ENCODE data around the gene PKNOX2. TPM values are rescaled to one million over a fixed set of nuclear protein-coding genes. Genes with fewer than 3 reads are reported as not detected.
A peak's percentile ranks its signal among the peaks of the same experiment; 100 is the strongest.

PKNOX2 gene
- total and polyA plus RNA-seq, 7 donors = 0.23 to 4.7 (median 1.4) TPM

GRCh38 chr11:125223901-125224361 lies 59.4 kb downstream of the PKNOX2 start:
- Histone ChIP-seq H3K4me1 (peaks cover 0 to 11% (median 2%) of the 10 kb centered on the region in 4 donors), H3K9me3 (no peaks in the 10 kb centered on the region), H3K27me3 (no peaks in the 10 kb centered on the region), H3K36me3 (no peaks in the 10 kb centered on the region), H3K4me3 (no peak overlapping the region), H3K27ac (peak overlapping the region; percentile 11 to 52 (median 40))
- TF ChIP-seq EP300 (IDR thresholded peaks at IDR 0.05) (no peak), POLR2AphosphoS5 (IDR thresholded peaks at IDR 0.05) (no peak), POLR2A (IDR thresholded peaks at IDR 0.05) (no peak)
- TF ChIP-seq, protein P1, sequence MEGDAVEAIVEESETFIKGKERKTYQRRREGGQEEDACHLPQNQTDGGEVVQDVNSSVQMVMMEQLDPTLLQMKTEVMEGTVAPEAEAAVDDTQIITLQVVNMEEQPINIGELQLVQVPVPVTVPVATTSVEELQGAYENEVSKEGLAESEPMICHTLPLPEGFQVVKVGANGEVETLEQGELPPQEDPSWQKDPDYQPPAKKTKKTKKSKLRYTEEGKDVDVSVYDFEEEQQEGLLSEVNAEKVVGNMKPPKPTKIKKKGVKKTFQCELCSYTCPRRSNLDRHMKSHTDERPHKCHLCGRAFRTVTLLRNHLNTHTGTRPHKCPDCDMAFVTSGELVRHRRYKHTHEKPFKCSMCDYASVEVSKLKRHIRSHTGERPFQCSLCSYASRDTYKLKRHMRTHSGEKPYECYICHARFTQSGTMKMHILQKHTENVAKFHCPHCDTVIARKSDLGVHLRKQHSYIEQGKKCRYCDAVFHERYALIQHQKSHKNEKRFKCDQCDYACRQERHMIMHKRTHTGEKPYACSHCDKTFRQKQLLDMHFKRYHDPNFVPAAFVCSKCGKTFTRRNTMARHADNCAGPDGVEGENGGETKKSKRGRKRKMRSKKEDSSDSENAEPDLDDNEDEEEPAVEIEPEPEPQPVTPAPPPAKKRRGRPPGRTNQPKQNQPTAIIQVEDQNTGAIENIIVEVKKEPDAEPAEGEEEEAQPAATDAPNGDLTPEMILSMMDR (IDR thresholded peaks at IDR 0.05) = no peak
- WGBS, 2 donors = 83 to 84% methylated on average over 11 of the region's 11 CpGs
- intact Hi-C loops (cut with DNase I) = loop anchor here (5.0 kb wide), 1 partner anchor 57 kb away; no protein-coding TSS in a partner anchor
- no peak for DNase-seq

DNA sequence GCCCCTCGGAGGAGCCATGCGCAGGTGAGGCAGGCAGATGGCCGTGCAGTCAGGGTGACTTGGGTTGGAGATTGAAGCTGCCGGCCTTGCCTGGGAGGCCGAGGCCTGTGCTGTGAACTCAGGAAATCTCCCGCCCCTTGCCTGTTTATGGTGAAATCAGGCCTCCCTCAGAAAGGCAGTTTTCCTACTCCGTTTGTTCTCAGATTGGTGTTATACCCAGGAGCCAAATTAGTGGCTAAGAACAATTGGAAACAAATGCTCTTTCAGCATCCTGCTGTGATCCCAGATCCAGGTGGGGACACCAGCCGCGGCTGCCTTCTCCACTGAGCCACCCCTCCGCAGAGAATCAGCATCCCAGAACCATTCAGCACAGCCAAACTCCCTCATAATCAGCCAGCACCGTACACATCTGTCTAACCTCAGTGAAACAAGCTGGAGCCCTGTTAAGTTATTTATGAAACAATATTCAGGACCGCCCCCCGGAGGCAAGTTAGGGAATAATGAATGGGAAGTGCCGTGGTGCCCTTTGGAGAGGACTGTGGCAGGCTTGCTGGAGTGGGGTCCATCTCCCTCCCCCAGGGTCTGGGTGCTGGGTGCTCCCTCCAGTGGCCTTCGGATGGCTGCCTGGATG lies 60.0 kb downstream of the PKNOX2 start:
- no peak for TF ChIP-seq POLR2AphosphoS5 (IDR thresholded peaks at IDR 0.05)
- TF ChIP-seq, protein P1 (IDR thresholded peaks at IDR 0.05) = peak in 1 of 4 experiments; percentile 12
- Histone ChIP-seq H3K4me3 (no peak overlapping the region), H3K36me3 (no peaks in the 10 kb centered on the region), H3K4me1 (peaks cover 0 to 11% (median 2%) of the 10 kb centered on the region in 4 donors), H3K27me3 (no peaks in the 10 kb centered on the region), H3K9me3 (no peaks in the 10 kb centered on the region), H3K27ac (peak overlapping the region; percentile 11 to 52 (median 40))
- intact Hi-C loops (cut with DNase I) = loop anchor here (5.0 kb wide), 1 partner anchor 57 kb away; no protein-coding TSS in a partner anchor
- peak; percentile 68 for DNase-seq
- WGBS, 2 donors = 70 to 72% methylated on average over 15 of the region's 15 CpGs

- Histone ChIP-seq H3K27me3 (no peaks in the 10 kb centered on the region), H3K4me3 (no peak overlapping the region), H3K4me1 (peaks cover 0 to 11% (median 2%) of the 10 kb centered on the region in 4 donors), H3K36me3 (no peaks in the 10 kb centered on the region), H3K9me3 (no peaks in the 10 kb centered on the region), H3K27ac (no peak overlapping the region)
- intact Hi-C loops (cut with DNase I) = no loop called here
- no peak for DNase-seq
- TF ChIP-seq, protein P1 (IDR thresholded peaks at IDR 0.05) = no peak
- TF ChIP-seq EP300 (IDR thresholded peaks at IDR 0.05) (no peak), POLR2AphosphoS5 (IDR thresholded peaks at IDR 0.05) (no peak), POLR2A (IDR thresholded peaks at IDR 0.05) (no peak)
- 80 to 86% methylated on average over 2 of the region's 2 CpGs for WGBS, 2 donors
Observed at GRCh38 chr11:125225401-125225800, 60.9 kb downstream of the PKNOX2 start.

GRCh38 chr11:125226031-125226430 lies 61.5 kb downstream of the PKNOX2 start:
- no peaks in the 10 kb centered on the region for H3K27me3 ChIP-seq
- no peak overlapping the region for H3K4me3 ChIP-seq
- 40 to 55% methylated on average over 2 of the region's 2 CpGs for WGBS, 2 donors
- DNase-seq = no peak
- H3K4me1 ChIP-seq = peaks cover 0 to 11% (median 2%) of the 10 kb centered on the region in 4 donors
- H3K9me3 ChIP-seq = no peaks in the 10 kb centered on the region
- no peak overlapping the region for H3K27ac ChIP-seq
- TF ChIP-seq POLR2AphosphoS5 (IDR thresholded peaks at IDR 0.05) = no peak
- TF ChIP-seq EP300 (IDR thresholded peaks at IDR 0.05) = no peak
- TF ChIP-seq, protein P1 (IDR thresholded peaks at IDR 0.05) = no peak
- TF ChIP-seq POLR2A (IDR thresholded peaks at IDR 0.05) = no peak
- intact Hi-C loops (cut with DNase I) = no loop called here
- no peaks in the 10 kb centered on the region for H3K36me3 ChIP-seq

Measured in sigmoid colon (tissue), 7 donors.